HCT116 (cell line): ENCODE results near the gene HPCAL1. TPM values are rescaled to one million over a fixed set of nuclear protein-coding genes. Genes with fewer than 3 reads are reported as not detected.
"Not testable (repeated sequence)": the region's sequence is repeated elsewhere in the genome, so short reads cannot be mapped to it uniquely, and the experiment has no call there.

Experiments
- ATAC-seq: fragments of 200-7000 bp; cut with Tn5 transposase; 2 replicates; pipeline ENCODE4 v1.9.1; 2020; ENCODE audit warnings: mild to moderate bottlenecking, moderate library complexity
- BruUV-seq: library from RNA; stranded (reverse); fragments of 400-500 nt; replicated peaks from 2 replicates; lab custom pipeline; 2021; lab: Mats Ljungman, UMichigan
- CTCF ChIA-PET: fragments of 300-600 bp; sonication (Branson Sonifier 250); formaldehyde crosslinking; loops from one replicate; lab custom pipeline; 2021; ENCODE audit warnings: antibody characterized with exemption; lab: Charles Lee
- POLR2A ChIA-PET: fragments of 300-600, 350-600 bp; sonication (Branson Sonifier 250); formaldehyde crosslinking; loops from one replicate; lab custom pipeline; 2021; ENCODE audit warnings: antibody characterized with exemption; lab: Charles Lee
- RAD21 ChIA-PET, 2 experiments: fragments of 300-600 bp; sonication (Branson Sonifier 250); formaldehyde crosslinking; loops; one replicate each; lab custom pipeline; 2023; ENCODE audit warnings: low total read pairs in 2 of 2; ENCODE audit not compliant: uncharacterized antibody in 2 of 2, unreplicated experiment in 2 of 2, low non-redundant PET in 1 of 2; lab: Charles Lee
- DNase-seq: peaks from one replicate; pipeline ENCODE4 v3.0.0-alpha.2; 2010; ENCODE audit warnings: low read depth, low spot score
- H2AFZ ChIP-seq: fragments of 200-600 bp; shearing (Covaris generic), sonication (generic); 2 replicates; pipeline ENCODE4 v1.6.1; 2017; ENCODE audit warnings: low read depth, mixed run types, mixed read lengths, antibody characterized with exemption, low read length; ENCODE audit not compliant: poor library complexity, severe bottlenecking
- H3K27ac ChIP-seq: 2 replicates; pipeline ENCODE4 v1.5.1; 2012; ENCODE audit warnings: low read depth, low read length
- H3K27me3 ChIP-seq: fragments of 200-600 bp; sonication (generic); 2 replicates; pipeline ENCODE4 v1.6.1; 2016; ENCODE audit warnings: mixed run types, low read length, mixed read lengths; ENCODE audit not compliant: insufficient read depth
- H3K36me3 ChIP-seq, 2 experiments: fragments of 200-500 bp in 1 of 2; fragments of 200-600 bp in 1 of 2; sonication (Bioruptor generic) in 1 of 2; sonication (generic) in 1 of 2; 2 replicates each; pipeline versions ENCODE4 v1.5.1 to v1.6.1; 2014 to 2016; ENCODE audit warnings: low read length in 2 of 2, inconsistent platforms in 1 of 2, mixed read lengths in 1 of 2, mixed run types in 1 of 2; ENCODE audit not compliant: insufficient read depth in 2 of 2, control insufficient read depth in 1 of 2
- H3K4me1 ChIP-seq, 2 experiments: fragments of 200-600 bp in 1 of 2; sonication (generic) in 1 of 2; 2 replicates each; pipeline versions ENCODE4 v1.5.1 to v1.6.1; 2012 to 2017; ENCODE audit warnings: low read length in 2 of 2, inconsistent platforms in 1 of 2, mild to moderate bottlenecking in 1 of 2, mixed read lengths in 1 of 2, mixed run types in 1 of 2, moderate library complexity in 1 of 2; ENCODE audit not compliant: insufficient read depth in 2 of 2, control insufficient read depth in 1 of 2
- H3K4me2 ChIP-seq: fragments of 200-600 bp; sonication (generic); 2 replicates; pipeline ENCODE4 v1.6.1; 2017; ENCODE audit warnings: mixed run types, low read length, mixed read lengths
- H3K4me3 ChIP-seq, 2 experiments: fragments of 200-600 bp in 1 of 2; sonication (generic) in 1 of 2; replicated peaks in 1 of 2; 2 replicates each; pipeline ENCODE4 v1.5.1; 2011 to 2016; ENCODE audit warnings: low read length in 2 of 2, control low read depth in 1 of 2, low read depth in 1 of 2, mild to moderate bottlenecking in 1 of 2, mixed read lengths in 1 of 2, mixed run types in 1 of 2
- H3K79me2 ChIP-seq: fragments of 200-600 bp; sonication (generic); 2 replicates; pipeline ENCODE4 v1.6.1; 2017; ENCODE audit warnings: mild to moderate bottlenecking, mixed run types, low read length, moderate library complexity, mixed read lengths; ENCODE audit not compliant: insufficient read depth
- H3K9ac ChIP-seq: fragments of 200-600 bp; sonication (generic); 2 replicates; pipeline ENCODE4 v1.6.1; 2016; ENCODE audit warnings: low read length, mixed read lengths
- H3K9me2 ChIP-seq: fragments of 200-600 bp; sonication (generic), shearing (Covaris generic); 2 replicates; pipeline ENCODE4 v1.6.1; 2017; ENCODE audit warnings: mixed run types, mild to moderate bottlenecking, moderate library complexity; ENCODE audit not compliant: insufficient read depth
- H3K9me3 ChIP-seq, 2 experiments: fragments of 200-500 bp in 1 of 2; fragments of 200-600 bp in 1 of 2; sonication (Bioruptor generic) in 1 of 2; sonication (generic) in 1 of 2; 2 replicates each; pipeline ENCODE4 v1.6.1; 2014 to 2017; ENCODE audit warnings: low read length in 2 of 2, mixed read lengths in 2 of 2, inconsistent platforms in 1 of 2, low read depth in 1 of 2, mild to moderate bottlenecking in 1 of 2, mixed run types in 1 of 2, moderate library complexity in 1 of 2; ENCODE audit not compliant: control insufficient read depth in 1 of 2, insufficient read depth in 1 of 2
- H4K20me1 ChIP-seq: fragments of 200-600 bp; sonication (generic), shearing (Covaris generic); 2 replicates; pipeline ENCODE4 v1.6.1; 2017; ENCODE audit warnings: mixed run types, mild to moderate bottlenecking, moderate library complexity; ENCODE audit not compliant: insufficient read depth
- FOSL1 ChIP-seq: IDR thresholded peaks from 2 replicates; pipeline ENCODE4 v1.6.1; 2012; ENCODE audit warnings: low read depth
- POLR2A ChIP-seq: IDR thresholded peaks from 2 replicates; pipeline ENCODE4 v1.7.0; 2011; ENCODE audit warnings: borderline replicate concordance; ENCODE audit not compliant: insufficient read depth, insufficient read length; ENCODE audit errors: extremely low read depth
- RAD21 ChIP-seq: IDR thresholded peaks from 2 replicates; pipeline ENCODE4 v1.6.1; 2012; ENCODE audit warnings: low read depth, mild to moderate bottlenecking
- intact Hi-C: fragments of 100-400 bp; cut with micrococcal nuclease; formaldehyde crosslinking; loops from 2 replicates; pipeline ENCODE4 v1.10.0; 2022
- total RNA-seq: library from RNA; stranded (reverse); gene quantifications from one replicate; pipeline ENCODE4 v1.2.1, GENCODE V29; 2021; ENCODE audit not compliant: unreplicated experiment
- TF ChIP-seq, protein P1 (sequence below), 3 experiments: fragments of 200-600 bp in 1 of 3; sonication (generic) in 1 of 3; IDR thresholded peaks in 2 of 3; conservative IDR thresholded peaks in 1 of 3; 2 replicates each; pipeline ENCODE4 v1.5.1; 2012 to 2017; ENCODE audit warnings: low read depth in 2 of 3, low read length in 2 of 3, antibody characterized with exemption in 1 of 3, borderline replicate concordance in 1 of 3, control low read depth in 1 of 3, mild to moderate bottlenecking in 1 of 3, mixed read lengths in 1 of 3, mixed run types in 1 of 3, moderate library complexity in 1 of 3; ENCODE audit not compliant: insufficient read depth in 1 of 3
- TF ChIP-seq, protein P2 (sequence below): IDR thresholded peaks from 2 replicates; pipeline ENCODE4 v1.6.1; 2012

Gene HPCAL1
- total RNA-seq, 1 experiment from 2014 or later: 111 TPM

DNA sequence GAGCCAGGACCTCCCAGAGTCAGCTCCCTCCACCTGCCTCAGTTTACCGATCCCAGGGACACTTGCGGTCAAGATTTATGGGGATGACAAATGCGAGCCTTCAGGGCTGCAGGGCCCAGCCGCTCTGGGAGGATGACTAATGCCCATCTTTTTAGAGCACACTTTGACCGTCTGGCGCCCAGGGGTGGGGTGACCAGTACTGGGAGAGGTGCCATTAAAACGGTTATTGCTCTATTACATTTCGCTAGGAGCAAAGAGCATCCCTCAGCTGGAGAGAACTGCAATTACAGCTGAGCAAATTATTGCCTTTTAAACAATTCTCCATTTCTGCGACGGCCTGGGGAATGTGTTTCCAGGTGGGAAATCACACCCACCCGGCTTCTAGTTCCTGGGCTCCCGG is 42.6 kb upstream of the HPCAL1 start:
- Histone ChIP-seq H3K27me3 (no peaks in the 10 kb centered on the region), H3K9me2 (no peaks in the 10 kb centered on the region), H3K4me1 (peaks cover 0 to 14% of the 10 kb centered on the region in 2 experiments; a peak in 2 of 4 replicates), H2AFZ (no peak overlapping the region), H3K9ac (no peak overlapping the region), H3K27ac (no peak overlapping the region), H3K4me3 (no peak overlapping the region), H3K4me2 (peak overlapping the region; percentile 20; the same call in 1 of the 2 replicates), H3K79me2 (no peaks in the 10 kb centered on the region), H4K20me1 (no peaks in the 10 kb centered on the region), H3K36me3 (no peaks in the 10 kb centered on the region), H3K9me3 (no peaks in the 10 kb centered on the region)
- ATAC-seq (peak; percentile 44; the same call in 1 of the 2 replicates), DNase-seq (no peak)
- TF ChIP-seq, protein P1, sequence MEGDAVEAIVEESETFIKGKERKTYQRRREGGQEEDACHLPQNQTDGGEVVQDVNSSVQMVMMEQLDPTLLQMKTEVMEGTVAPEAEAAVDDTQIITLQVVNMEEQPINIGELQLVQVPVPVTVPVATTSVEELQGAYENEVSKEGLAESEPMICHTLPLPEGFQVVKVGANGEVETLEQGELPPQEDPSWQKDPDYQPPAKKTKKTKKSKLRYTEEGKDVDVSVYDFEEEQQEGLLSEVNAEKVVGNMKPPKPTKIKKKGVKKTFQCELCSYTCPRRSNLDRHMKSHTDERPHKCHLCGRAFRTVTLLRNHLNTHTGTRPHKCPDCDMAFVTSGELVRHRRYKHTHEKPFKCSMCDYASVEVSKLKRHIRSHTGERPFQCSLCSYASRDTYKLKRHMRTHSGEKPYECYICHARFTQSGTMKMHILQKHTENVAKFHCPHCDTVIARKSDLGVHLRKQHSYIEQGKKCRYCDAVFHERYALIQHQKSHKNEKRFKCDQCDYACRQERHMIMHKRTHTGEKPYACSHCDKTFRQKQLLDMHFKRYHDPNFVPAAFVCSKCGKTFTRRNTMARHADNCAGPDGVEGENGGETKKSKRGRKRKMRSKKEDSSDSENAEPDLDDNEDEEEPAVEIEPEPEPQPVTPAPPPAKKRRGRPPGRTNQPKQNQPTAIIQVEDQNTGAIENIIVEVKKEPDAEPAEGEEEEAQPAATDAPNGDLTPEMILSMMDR (IDR thresholded peaks at IDR 0.05 in 2 of 3, conservative IDR thresholded peaks at IDR 0.05 in 1 of 3; ENCODE audit: borderline replicate concordance in 1 of 3, insufficient read depth in 1 of 3, low read depth in 2 of 3, low read length in 2 of 3): no peak
- TF ChIP-seq FOSL1: no peak
- TF ChIP-seq POLR2A: no peak
- TF ChIP-seq, protein P2, sequence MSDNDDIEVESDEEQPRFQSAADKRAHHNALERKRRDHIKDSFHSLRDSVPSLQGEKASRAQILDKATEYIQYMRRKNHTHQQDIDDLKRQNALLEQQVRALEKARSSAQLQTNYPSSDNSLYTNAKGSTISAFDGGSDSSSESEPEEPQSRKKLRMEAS: no peak
- TF ChIP-seq RAD21: peak; percentile 15; the same call in 1 of the 2 replicates
- ChIA-PET CTCF (no interaction called here), POLR2A (no interaction called here), RAD21 (no interaction called here)
- intact Hi-C loops: no loop called here
- no TSS peak for BruUV-seq

DNA sequence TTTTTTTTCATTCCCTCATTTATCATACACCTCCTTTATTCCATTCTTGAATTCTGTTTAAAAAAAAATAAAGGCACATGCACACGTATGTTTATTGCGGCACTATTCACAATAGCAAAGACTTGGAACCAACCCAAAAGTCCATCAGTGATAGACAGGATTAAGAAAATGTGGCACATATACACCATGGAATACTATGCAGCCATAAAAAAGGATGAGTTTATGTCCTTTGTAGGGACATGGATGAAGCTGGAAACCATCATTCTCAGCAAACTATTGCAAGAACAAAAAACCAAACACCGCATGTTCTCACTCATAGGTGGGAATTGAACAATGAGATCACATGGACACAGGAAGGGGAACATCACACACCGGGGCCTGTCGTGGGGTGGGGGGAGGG is 39.2 kb upstream of the HPCAL1 start:
- H3K9ac ChIP-seq, H2AFZ ChIP-seq, H3K4me3 ChIP-seq, H3K4me1 ChIP-seq, POLR2A ChIA-PET, intact Hi-C loops, RAD21 ChIA-PET, H3K27ac ChIP-seq, DNase-seq, BruUV-seq, H3K4me2 ChIP-seq, H4K20me1 ChIP-seq, H3K9me3 ChIP-seq, H3K79me2 ChIP-seq, ATAC-seq, H3K36me3 ChIP-seq, H3K9me2 ChIP-seq, H3K27me3 ChIP-seq: not testable (repeated sequence)
- CTCF ChIA-PET: interaction anchor here (0.6 to 1.6 kb wide), 2 partner anchors 39 to 145 kb away, joined by 3 to 5 read pairs; no protein-coding TSS in a partner anchor
